22Rv1 (cell line): ENCODE results near the gene ODAPH.

Experiments used
- ZFX ChIP-seq: fragments of 450-650 bp; IDR thresholded peaks from 2 replicates; pipeline ENCODE4 v1.6.1; 2017; ENCODE audit warnings: antibody characterized with exemption, borderline replicate concordance
- TF ChIP-seq, protein P1 (sequence below): fragments of 450-650 bp; IDR thresholded peaks from 2 replicates; pipeline ENCODE4 v1.5.1; 2017; ENCODE audit warnings: mild to moderate bottlenecking

DNA sequence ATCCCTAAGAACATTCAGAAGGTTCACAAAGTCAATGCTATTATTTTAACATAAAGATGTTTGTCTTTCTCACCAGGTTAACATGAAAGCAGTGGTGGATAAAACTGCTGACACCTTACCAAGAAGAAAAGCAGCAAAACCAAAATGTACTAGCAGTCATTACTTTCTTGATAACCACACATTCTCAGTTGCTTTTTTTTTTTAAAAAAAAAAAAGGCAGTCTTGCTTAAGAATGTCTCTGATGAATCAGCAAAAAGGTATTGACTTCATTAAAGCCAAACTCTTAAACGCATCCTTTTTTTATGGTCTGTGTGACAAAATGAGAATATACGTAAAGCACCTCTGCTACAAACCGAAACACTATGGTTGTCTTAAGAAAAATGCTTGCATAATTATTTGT, 42.5 kb downstream of the ODAPH start:
- TF ChIP-seq, protein P1, sequence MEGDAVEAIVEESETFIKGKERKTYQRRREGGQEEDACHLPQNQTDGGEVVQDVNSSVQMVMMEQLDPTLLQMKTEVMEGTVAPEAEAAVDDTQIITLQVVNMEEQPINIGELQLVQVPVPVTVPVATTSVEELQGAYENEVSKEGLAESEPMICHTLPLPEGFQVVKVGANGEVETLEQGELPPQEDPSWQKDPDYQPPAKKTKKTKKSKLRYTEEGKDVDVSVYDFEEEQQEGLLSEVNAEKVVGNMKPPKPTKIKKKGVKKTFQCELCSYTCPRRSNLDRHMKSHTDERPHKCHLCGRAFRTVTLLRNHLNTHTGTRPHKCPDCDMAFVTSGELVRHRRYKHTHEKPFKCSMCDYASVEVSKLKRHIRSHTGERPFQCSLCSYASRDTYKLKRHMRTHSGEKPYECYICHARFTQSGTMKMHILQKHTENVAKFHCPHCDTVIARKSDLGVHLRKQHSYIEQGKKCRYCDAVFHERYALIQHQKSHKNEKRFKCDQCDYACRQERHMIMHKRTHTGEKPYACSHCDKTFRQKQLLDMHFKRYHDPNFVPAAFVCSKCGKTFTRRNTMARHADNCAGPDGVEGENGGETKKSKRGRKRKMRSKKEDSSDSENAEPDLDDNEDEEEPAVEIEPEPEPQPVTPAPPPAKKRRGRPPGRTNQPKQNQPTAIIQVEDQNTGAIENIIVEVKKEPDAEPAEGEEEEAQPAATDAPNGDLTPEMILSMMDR = no peak
- no peak for TF ChIP-seq ZFX
